ENCODE measurements around the gene MPDU1.
"Not testable (repeated sequence)": the region's sequence is repeated elsewhere in the genome, so short reads cannot be mapped to it uniquely, and the experiment has no call there.

Gene MPDU1

GRCh38 chr17:7580604-7581575, 2.8 kb upstream of the MPDU1 start:
- no peak for DNase-seq

- no peak for DNase-seq
Observed at GRCh38 chr17:7582396-7583252, 1.0 kb upstream of the MPDU1 start.

- no peak for DNase-seq
Observed at GRCh38 chr17:7586673-7587419, 3.2 kb downstream of the MPDU1 start.

GRCh38 chr17:7587420-7588151, 3.9 kb downstream of the MPDU1 start:
- DNase-seq, result no peak

- no peak for DNase-seq
Observed at GRCh38 chr17:7588553-7589203, 5.0 kb downstream of the MPDU1 start.

GRCh38 chr17:7589204-7589868, 5.7 kb downstream of the MPDU1 start:
- peak; percentile 63 to 68 for DNase-seq

GRCh38 chr17:7589891-7590691, 6.4 kb downstream of the MPDU1 start, which contains the start of gene SOX15:
SOX15 (minus strand) TSS chr17:7590094; CDS start chr17:7589676, 418 bp downstream.
- DNase-seq, result no peak

GRCh38 chr17:7590743-7591142, 7.1 kb downstream of the MPDU1 start:
- no peak for DNase-seq

- DNase-seq, result no peak
Observed at GRCh38 chr17:7591596-7591995, 7.9 kb downstream of the MPDU1 start.

GRCh38 chr17:7592422-7593021, 8.9 kb downstream of the MPDU1 start:
- no peak for DNase-seq

- DNase-seq, result no peak
Observed at GRCh38 chr17:7593296-7593695, 9.6 kb downstream of the MPDU1 start.

GRCh38 chr17:7597561-7597960, 13.9 kb downstream of the MPDU1 start:
- DNase-seq, result not testable (repeated sequence)

GRCh38 chr17:7606280-7606679, 22.6 kb downstream of the MPDU1 start:
- no peak for DNase-seq

GRCh38 chr17:7610641-7611040, 27.0 kb downstream of the MPDU1 start:
- no peak for DNase-seq

- no peak for DNase-seq
Observed at GRCh38 chr17:7611635-7612293, 28.1 kb downstream of the MPDU1 start.

GRCh38 chr17:7612294-7612640, 28.6 kb downstream of the MPDU1 start:
- DNase-seq, result no peak

GRCh38 chr17:7613769-7614424, 30.2 kb downstream of the MPDU1 start:
- no peak for DNase-seq

GRCh38 chr17:7614425-7615264, 31.0 kb downstream of the MPDU1 start, which contains the start of gene FXR2:
FXR2 (minus strand) TSS chr17:7614897; CDS start chr17:7614532, 365 bp downstream.
- DNase-seq, result peak; percentile 98
